ENCODE measurements around the gene PCED1B. TPM values are rescaled to one million over a fixed set of nuclear protein-coding genes. Genes with fewer than 3 reads are reported as not detected.
"Not testable (repeated sequence)": the region's sequence is repeated elsewhere in the genome, so short reads cannot be mapped to it uniquely, and the experiment has no call there.

The PCED1B gene
- total RNA-seq: 0.41 TPM

GRCh38 chr12:47079468-47079980 lies at the start of gene PCED1B, which contains the start of gene AMIGO2:
Gene PCED1B (plus strand): TSS chr12:47079621. CDS start chr12:47235064, 155,443 bp downstream.
Gene AMIGO2 (minus strand): TSS chr12:47079959. CDS start chr12:47079002, 957 bp downstream.
- peak; percentile 39 to 43 for DNase-seq (ENCODE audit: low spot score in 2 of 2)

GRCh38 chr12:47029903-47030302 lies 49.5 kb upstream of the PCED1B start:
- FAIRE-seq (no peak), DNase-seq (ENCODE audit: low spot score in 2 of 2) (no peak)

More at GRCh38 chr12:47079468-47079980, at the start of gene PCED1B, which contains the start of gene AMIGO2:
- no peak for FAIRE-seq

- no peak for DNase-seq (ENCODE audit: low spot score in 2 of 2)
- peak; percentile 26 for FAIRE-seq
Measured at GRCh38 chr12:47032644-47033043, 46.8 kb upstream of the PCED1B start.

- no peak for DNase-seq (ENCODE audit: low spot score in 2 of 2)
- no peak for FAIRE-seq
Measured at GRCh38 chr12:47033081-47033480, 46.3 kb upstream of the PCED1B start.

GRCh38 chr12:47033789-47034555 lies 45.4 kb upstream of the PCED1B start:
- FAIRE-seq: no peak
- DNase-seq (ENCODE audit: low spot score in 2 of 2): no peak

- DNase-seq (ENCODE audit: low spot score in 2 of 2) (no peak), FAIRE-seq (no peak)
Measured at GRCh38 chr12:47034661-47035060, 44.8 kb upstream of the PCED1B start.

GRCh38 chr12:47035484-47035883 lies 43.9 kb upstream of the PCED1B start:
- FAIRE-seq: no peak
- DNase-seq (ENCODE audit: low spot score in 2 of 2): no peak

GRCh38 chr12:47038270-47038748 lies 41.1 kb upstream of the PCED1B start:
- FAIRE-seq: no peak
- DNase-seq (ENCODE audit: low spot score in 2 of 2): no peak

GRCh38 chr12:47039079-47039478 lies 40.3 kb upstream of the PCED1B start:
- DNase-seq (ENCODE audit: low spot score in 2 of 2): no peak
- no peak for FAIRE-seq

- DNase-seq (ENCODE audit: low spot score in 2 of 2): no peak
- FAIRE-seq: no peak
Measured at GRCh38 chr12:47039756-47040155, 39.7 kb upstream of the PCED1B start.

- FAIRE-seq (no peak), DNase-seq (ENCODE audit: low spot score in 2 of 2) (no peak)
Measured at GRCh38 chr12:47041327-47041726, 38.1 kb upstream of the PCED1B start.

GRCh38 chr12:47048541-47048940 lies 30.9 kb upstream of the PCED1B start:
- no peak for DNase-seq (ENCODE audit: low spot score in 2 of 2)
- no peak for FAIRE-seq

- FAIRE-seq; DNase-seq (ENCODE audit: low spot score in 2 of 2): not testable (repeated sequence)
Measured at GRCh38 chr12:47051291-47051690, 28.1 kb upstream of the PCED1B start.

- FAIRE-seq: no peak
Measured at GRCh38 chr12:47052274-47052673, 27.1 kb upstream of the PCED1B start.

GRCh38 chr12:47053961-47054360 lies 25.5 kb upstream of the PCED1B start:
- no peak for FAIRE-seq
- no peak for DNase-seq (ENCODE audit: low spot score in 2 of 2)

More at GRCh38 chr12:47052274-47052673, 27.1 kb upstream of the PCED1B start:
- DNase-seq (ENCODE audit: low spot score in 2 of 2): no peak

- no peak for DNase-seq (ENCODE audit: low spot score in 2 of 2)
- FAIRE-seq: no peak
Measured at GRCh38 chr12:47054659-47055058, 24.8 kb upstream of the PCED1B start.

- not testable (repeated sequence) for DNase-seq (ENCODE audit: low spot score in 2 of 2); FAIRE-seq
Measured at GRCh38 chr12:47055856-47056255, 23.6 kb upstream of the PCED1B start.

- FAIRE-seq; DNase-seq (ENCODE audit: low spot score in 2 of 2): not testable (repeated sequence)
Measured at GRCh38 chr12:47056944-47057343, 22.5 kb upstream of the PCED1B start.

- FAIRE-seq: not testable (repeated sequence)
Measured at GRCh38 chr12:47058640-47059039, 20.8 kb upstream of the PCED1B start.

GRCh38 chr12:47065546-47065945 lies 13.9 kb upstream of the PCED1B start:
- FAIRE-seq (no peak), DNase-seq (ENCODE audit: low spot score in 2 of 2) (no peak)

More at GRCh38 chr12:47058640-47059039, 20.8 kb upstream of the PCED1B start:
- DNase-seq (ENCODE audit: low spot score in 2 of 2): not testable (repeated sequence)

GRCh38 chr12:47066278-47067025 lies 13.0 kb upstream of the PCED1B start:
- FAIRE-seq: no peak
- no peak for DNase-seq (ENCODE audit: low spot score in 2 of 2)
